ENCODE results near the gene POC1A.

POC1A gene

DNA sequence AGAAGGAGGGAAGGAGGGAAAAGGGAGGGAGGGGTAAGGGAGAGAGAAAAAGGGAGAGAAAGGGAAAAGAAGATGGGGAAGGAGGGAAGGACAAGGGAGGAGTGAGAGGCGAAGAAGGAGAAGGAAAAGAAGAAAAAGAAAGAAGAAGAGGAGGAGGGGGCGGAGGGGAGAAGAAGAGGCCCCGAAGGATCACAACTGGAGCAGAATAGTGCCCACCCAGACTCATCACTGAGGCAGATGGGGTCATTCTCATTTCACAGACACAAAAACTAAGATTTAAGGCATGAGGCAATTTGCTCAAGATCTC is 41.0 kb upstream of the POC1A start:
- no peak overlapping the region for H3K4me3 ChIP-seq (ENCODE audit: low read depth, low read length)
- H3K4me1 ChIP-seq (ENCODE audit: control insufficient read depth, insufficient read depth, low read length): peaks cover 10% of the 10 kb centered on the region
- no peak overlapping the region for H3K27ac ChIP-seq (ENCODE audit: low read depth, low read length)
- no peak overlapping the region for H3K9ac ChIP-seq (ENCODE audit: low read depth, low read length)
- H3K27me3 ChIP-seq (ENCODE audit: control insufficient read depth, insufficient read depth, low read length): no peaks in the 10 kb centered on the region
- peaks cover 13% of the 10 kb centered on the region for H3K36me3 ChIP-seq (ENCODE audit: control insufficient read depth, insufficient read depth, low read length)
- H3K9me3 ChIP-seq (ENCODE audit: control insufficient read depth, insufficient read depth, low read length): no peaks in the 10 kb centered on the region

DNA sequence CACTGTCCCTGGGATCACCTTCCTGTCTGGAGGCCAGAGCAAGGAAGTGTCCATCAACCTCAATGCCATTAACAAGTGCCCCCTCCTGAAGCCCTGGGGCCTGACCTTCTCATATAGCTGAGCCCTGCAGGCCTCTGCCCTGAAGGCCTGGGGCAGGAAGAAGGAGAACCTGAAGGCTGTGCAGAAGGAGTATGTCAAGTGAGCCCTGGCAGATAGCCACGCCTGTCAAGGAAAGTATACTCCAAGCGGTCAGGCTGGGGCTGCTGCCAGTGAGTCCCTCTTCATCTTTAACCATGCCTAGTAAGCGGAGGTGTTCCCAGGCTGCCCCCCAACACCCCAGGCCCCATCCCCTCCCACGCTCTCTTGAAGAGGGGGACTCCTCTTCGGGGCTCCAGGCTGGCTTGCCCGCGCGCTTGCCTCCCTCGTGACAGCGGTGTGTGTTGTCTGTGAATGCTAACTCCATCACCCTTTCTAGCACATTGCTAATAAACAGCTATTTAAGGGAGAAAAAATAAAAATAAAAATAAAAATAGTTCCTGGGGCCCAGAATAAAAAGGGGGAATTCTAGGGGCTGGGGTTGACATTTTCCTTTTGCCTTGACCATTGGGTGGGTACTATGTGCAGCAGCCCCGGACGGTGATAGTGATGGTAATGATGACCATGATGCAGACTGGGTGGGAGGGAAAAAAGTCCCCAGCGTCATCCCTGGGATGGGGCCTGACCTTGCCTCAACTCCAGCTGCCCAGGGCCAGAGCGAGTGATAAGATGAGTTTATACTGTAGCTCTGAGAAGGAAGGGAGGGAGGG is 40.5 kb upstream of the POC1A start:
- no peak overlapping the region for H3K27ac ChIP-seq (ENCODE audit: low read depth, low read length)
- peaks cover 7% of the 10 kb centered on the region for H3K36me3 ChIP-seq (ENCODE audit: control insufficient read depth, insufficient read depth, low read length)
- no peak overlapping the region for H3K4me3 ChIP-seq (ENCODE audit: low read depth, low read length)
- H3K9me3 ChIP-seq (ENCODE audit: control insufficient read depth, insufficient read depth, low read length): no peaks in the 10 kb centered on the region
- H3K9ac ChIP-seq (ENCODE audit: low read depth, low read length): no peak overlapping the region
- peaks cover 10% of the 10 kb centered on the region for H3K4me1 ChIP-seq (ENCODE audit: control insufficient read depth, insufficient read depth, low read length)
- H3K27me3 ChIP-seq (ENCODE audit: control insufficient read depth, insufficient read depth, low read length): no peaks in the 10 kb centered on the region

DNA sequence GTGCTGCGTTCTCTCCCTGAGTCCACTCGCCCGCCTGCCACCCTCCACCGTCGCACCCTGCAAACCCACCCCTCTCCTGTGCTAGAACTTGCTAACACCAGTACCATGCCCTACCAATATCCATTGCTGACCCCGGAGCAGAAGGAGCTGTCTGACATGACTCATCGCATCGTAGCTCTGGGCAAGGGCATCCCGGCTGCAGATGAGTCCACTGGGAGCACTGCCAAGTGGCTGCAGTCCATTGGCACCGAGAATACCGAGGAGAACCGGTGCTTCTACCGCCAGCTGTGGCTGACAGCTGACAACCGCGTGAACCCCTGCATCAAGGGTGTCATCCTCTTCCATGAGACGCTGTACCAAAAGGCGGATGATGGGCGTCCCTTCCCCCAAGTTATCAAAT is 38.8 kb upstream of the POC1A start:
- H3K27me3 ChIP-seq (ENCODE audit: control insufficient read depth, insufficient read depth, low read length): no peaks in the 10 kb centered on the region
- H3K27ac ChIP-seq (ENCODE audit: low read depth, low read length): no peak overlapping the region
- no peaks in the 10 kb centered on the region for H3K9me3 ChIP-seq (ENCODE audit: control insufficient read depth, insufficient read depth, low read length)
- no peaks in the 10 kb centered on the region for H3K36me3 ChIP-seq (ENCODE audit: control insufficient read depth, insufficient read depth, low read length)
- H3K9ac ChIP-seq (ENCODE audit: low read depth, low read length): no peak overlapping the region
- H3K4me3 ChIP-seq (ENCODE audit: low read depth, low read length): no peak overlapping the region
- peaks cover 6% of the 10 kb centered on the region for H3K4me1 ChIP-seq (ENCODE audit: control insufficient read depth, insufficient read depth, low read length)

DNA sequence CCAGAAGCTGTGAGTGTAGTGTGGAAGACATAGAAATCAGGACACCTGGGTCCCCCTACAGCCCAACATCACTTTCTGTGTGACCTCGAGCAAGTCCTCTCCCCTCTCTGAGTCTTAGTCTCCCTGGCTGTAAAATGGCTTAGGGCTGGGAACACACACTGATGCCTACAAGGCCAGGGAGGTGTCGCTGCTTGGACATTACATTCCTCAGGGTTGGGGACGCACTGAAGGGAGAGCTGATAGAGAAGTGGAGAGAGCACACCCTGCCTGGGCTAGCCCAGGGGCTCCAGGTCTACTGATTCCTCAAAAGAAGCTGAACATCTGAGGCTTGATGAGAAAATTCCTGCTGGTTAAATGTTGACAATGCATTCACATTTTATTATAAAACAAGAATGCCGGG is 37.4 kb upstream of the POC1A start:
- Histone ChIP-seq H3K36me3 (ENCODE audit: control insufficient read depth, insufficient read depth, low read length) (no peaks in the 10 kb centered on the region), H3K4me1 (ENCODE audit: control insufficient read depth, insufficient read depth, low read length) (no peaks in the 10 kb centered on the region), H3K4me3 (ENCODE audit: low read depth, low read length) (no peak overlapping the region), H3K9ac (ENCODE audit: low read depth, low read length) (no peak overlapping the region), H3K27ac (ENCODE audit: low read depth, low read length) (no peak overlapping the region), H3K27me3 (ENCODE audit: control insufficient read depth, insufficient read depth, low read length) (no peaks in the 10 kb centered on the region), H3K9me3 (ENCODE audit: control insufficient read depth, insufficient read depth, low read length) (no peaks in the 10 kb centered on the region)

DNA sequence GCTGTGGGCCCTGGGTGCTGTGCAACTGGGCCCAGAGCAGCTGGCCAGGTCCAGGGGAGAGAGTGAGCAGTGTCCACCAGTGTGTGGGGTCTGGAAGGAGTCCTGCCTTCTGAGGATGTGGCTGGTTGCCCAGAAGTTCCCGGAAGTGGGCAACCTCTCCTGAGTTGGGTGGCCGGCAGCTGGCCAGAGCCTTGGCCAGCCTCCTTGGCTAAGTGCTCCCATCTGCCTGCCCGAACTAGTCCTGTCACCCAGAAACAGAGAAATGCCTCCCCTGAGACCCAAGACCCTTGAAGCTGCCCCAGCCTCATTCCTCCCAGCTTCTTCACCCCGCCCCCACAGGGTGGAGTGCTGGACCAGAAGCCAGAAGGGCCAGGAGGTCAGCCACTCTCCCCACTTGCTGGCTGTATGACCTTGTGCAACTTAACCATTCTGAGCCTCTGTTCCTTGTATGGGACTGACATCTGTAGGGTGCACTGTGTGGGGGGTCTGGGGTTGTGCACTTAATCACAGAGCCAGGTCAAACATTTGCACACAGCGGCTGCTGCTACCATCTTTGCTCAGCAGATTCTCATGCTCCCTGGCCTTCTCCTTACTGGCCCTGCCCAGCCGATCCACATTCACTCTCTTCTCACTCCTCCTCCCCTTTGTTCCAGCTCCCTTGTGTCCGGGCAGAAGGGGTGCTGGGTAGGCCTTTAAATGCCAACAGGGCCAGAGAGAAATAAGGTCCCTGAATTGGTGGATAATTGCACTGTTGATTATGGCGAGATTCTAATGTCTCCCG is 36.3 kb upstream of the POC1A start:
- Histone ChIP-seq H3K27me3 (ENCODE audit: control insufficient read depth, insufficient read depth, low read length) (no peaks in the 10 kb centered on the region), H3K4me3 (ENCODE audit: low read depth, low read length) (no peak overlapping the region), H3K27ac (ENCODE audit: low read depth, low read length) (no peak overlapping the region), H3K36me3 (ENCODE audit: control insufficient read depth, insufficient read depth, low read length) (no peaks in the 10 kb centered on the region), H3K9me3 (ENCODE audit: control insufficient read depth, insufficient read depth, low read length) (no peaks in the 10 kb centered on the region), H3K9ac (ENCODE audit: low read depth, low read length) (no peak overlapping the region), H3K4me1 (ENCODE audit: control insufficient read depth, insufficient read depth, low read length) (no peaks in the 10 kb centered on the region)

DNA sequence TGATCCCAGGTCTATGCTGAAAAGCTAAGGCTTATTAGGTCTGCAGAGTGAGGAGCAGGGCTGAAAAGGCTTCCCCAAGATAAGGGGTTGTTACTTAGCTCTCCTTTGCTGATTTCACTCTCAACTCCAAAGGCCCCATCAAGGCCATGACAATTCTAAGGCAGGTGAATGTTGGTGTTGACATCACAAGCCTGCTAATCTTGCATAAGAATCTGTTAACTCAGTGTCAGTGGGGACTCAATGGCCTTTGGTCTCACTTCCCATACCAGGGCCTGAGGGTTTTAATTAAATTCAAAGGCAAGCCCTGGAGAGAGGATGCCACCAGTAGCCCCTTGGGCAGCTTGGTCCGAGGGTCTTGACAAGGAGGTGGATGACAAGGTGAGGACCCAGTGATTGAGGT is 34.3 kb upstream of the POC1A start:
- Histone ChIP-seq H3K27me3 (ENCODE audit: control insufficient read depth, insufficient read depth, low read length) (no peaks in the 10 kb centered on the region), H3K27ac (ENCODE audit: low read depth, low read length) (no peak overlapping the region), H3K4me1 (ENCODE audit: control insufficient read depth, insufficient read depth, low read length) (no peaks in the 10 kb centered on the region), H3K9me3 (ENCODE audit: control insufficient read depth, insufficient read depth, low read length) (no peaks in the 10 kb centered on the region), H3K9ac (ENCODE audit: low read depth, low read length) (no peak overlapping the region), H3K36me3 (ENCODE audit: control insufficient read depth, insufficient read depth, low read length) (no peaks in the 10 kb centered on the region), H3K4me3 (ENCODE audit: low read depth, low read length) (no peak overlapping the region)

DNA sequence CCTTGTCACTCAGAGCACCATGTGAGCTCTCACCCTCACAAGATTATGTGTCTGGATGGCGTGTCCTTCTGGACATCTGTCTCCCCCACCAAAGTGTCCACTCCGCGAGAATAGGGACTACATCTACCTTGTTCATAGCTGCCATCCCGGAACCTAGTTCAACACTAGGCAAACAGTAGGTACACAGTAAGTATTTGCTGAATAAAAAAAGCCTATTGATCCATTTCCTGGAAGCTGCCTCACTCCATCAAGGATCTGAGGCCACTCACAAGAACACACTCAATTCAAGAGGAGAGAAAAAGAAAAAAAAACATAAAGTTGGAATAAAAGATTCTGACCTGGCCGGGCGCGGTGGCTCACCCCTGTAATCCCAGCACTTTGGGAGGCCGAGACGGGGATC is 32.5 kb upstream of the POC1A start:
- Histone ChIP-seq H3K27me3 (ENCODE audit: control insufficient read depth, insufficient read depth, low read length) (no peaks in the 10 kb centered on the region), H3K9ac (ENCODE audit: low read depth, low read length) (no peak overlapping the region), H3K27ac (ENCODE audit: low read depth, low read length) (no peak overlapping the region), H3K36me3 (ENCODE audit: control insufficient read depth, insufficient read depth, low read length) (no peaks in the 10 kb centered on the region), H3K4me1 (ENCODE audit: control insufficient read depth, insufficient read depth, low read length) (no peaks in the 10 kb centered on the region), H3K4me3 (ENCODE audit: low read depth, low read length) (no peak overlapping the region), H3K9me3 (ENCODE audit: control insufficient read depth, insufficient read depth, low read length) (no peaks in the 10 kb centered on the region)

DNA sequence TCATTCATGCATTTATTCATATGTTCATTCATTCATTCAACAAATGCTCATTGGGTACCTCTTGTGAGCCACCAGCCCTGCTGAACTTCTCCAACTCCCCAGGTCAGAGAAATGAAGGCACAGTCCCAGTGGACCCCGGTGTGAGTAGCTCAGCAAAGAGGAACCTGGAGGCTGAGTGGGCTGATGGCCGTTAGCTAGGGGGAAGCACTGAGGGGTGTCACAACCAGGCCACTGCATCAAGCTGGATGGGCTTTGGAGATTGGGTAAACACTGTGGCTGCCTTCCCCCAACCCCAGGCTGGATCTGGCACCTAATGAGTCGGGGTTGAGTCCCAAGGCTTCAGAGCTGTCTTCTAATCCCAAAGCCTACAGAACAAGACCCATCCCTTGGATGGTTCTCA is 31.6 kb upstream of the POC1A start:
- H3K27me3 ChIP-seq (ENCODE audit: control insufficient read depth, insufficient read depth, low read length): no peaks in the 10 kb centered on the region
- no peaks in the 10 kb centered on the region for H3K9me3 ChIP-seq (ENCODE audit: control insufficient read depth, insufficient read depth, low read length)
- H3K9ac ChIP-seq (ENCODE audit: low read depth, low read length): no peak overlapping the region
- H3K4me3 ChIP-seq (ENCODE audit: low read depth, low read length): no peak overlapping the region
- H3K4me1 ChIP-seq (ENCODE audit: control insufficient read depth, insufficient read depth, low read length): no peaks in the 10 kb centered on the region
- H3K36me3 ChIP-seq (ENCODE audit: control insufficient read depth, insufficient read depth, low read length): no peaks in the 10 kb centered on the region
- no peak overlapping the region for H3K27ac ChIP-seq (ENCODE audit: low read depth, low read length)

DNA sequence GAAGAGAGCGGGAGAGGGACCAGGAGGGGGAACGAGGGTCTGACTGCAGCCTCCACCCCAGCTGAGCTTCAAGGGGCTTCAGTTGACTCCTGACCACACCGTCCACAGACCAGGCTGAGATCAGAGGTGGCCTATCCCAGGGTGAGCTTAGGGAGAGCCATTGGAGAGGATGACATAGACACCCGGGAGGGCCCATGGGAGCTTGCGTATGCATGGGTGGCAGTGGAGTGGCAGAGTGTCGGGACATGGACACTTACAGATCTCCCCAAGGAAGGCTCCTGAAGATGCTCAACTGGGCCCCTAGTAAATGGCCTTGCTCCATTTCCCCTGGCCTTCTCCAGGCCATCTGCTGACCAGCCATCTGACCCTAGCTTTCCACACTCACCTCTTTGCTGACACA is 31.1 kb upstream of the POC1A start:
- H3K9ac ChIP-seq (ENCODE audit: low read depth, low read length): no peak overlapping the region
- no peak overlapping the region for H3K27ac ChIP-seq (ENCODE audit: low read depth, low read length)
- no peak overlapping the region for H3K4me3 ChIP-seq (ENCODE audit: low read depth, low read length)
- H3K36me3 ChIP-seq (ENCODE audit: control insufficient read depth, insufficient read depth, low read length): no peaks in the 10 kb centered on the region
- no peaks in the 10 kb centered on the region for H3K9me3 ChIP-seq (ENCODE audit: control insufficient read depth, insufficient read depth, low read length)
- no peaks in the 10 kb centered on the region for H3K27me3 ChIP-seq (ENCODE audit: control insufficient read depth, insufficient read depth, low read length)
- no peaks in the 10 kb centered on the region for H3K4me1 ChIP-seq (ENCODE audit: control insufficient read depth, insufficient read depth, low read length)

DNA sequence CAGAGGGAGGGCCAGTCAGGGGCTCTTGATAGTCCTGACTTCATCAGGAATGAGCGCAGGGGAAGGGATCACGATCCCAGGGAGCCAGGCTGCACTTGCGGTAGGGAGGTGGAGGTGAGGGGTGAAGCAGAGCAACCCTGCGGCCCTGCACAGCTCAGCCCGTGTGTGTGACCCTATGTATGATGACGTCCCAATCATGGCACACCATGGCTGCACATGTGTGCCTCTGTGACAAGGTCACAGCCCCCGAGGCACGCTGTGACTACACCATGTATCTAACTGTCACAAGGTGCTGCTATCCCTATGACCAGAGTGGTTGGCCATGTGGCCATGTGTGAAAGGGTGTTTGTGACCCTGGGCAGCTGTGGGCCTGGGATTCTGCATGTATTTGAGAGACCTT is 30.5 kb upstream of the POC1A start:
- Histone ChIP-seq H3K36me3 (ENCODE audit: control insufficient read depth, insufficient read depth, low read length) (no peaks in the 10 kb centered on the region), H3K27ac (ENCODE audit: low read depth, low read length) (no peak overlapping the region), H3K4me3 (ENCODE audit: low read depth, low read length) (no peak overlapping the region), H3K9me3 (ENCODE audit: control insufficient read depth, insufficient read depth, low read length) (no peaks in the 10 kb centered on the region), H3K27me3 (ENCODE audit: control insufficient read depth, insufficient read depth, low read length) (no peaks in the 10 kb centered on the region), H3K4me1 (ENCODE audit: control insufficient read depth, insufficient read depth, low read length) (no peaks in the 10 kb centered on the region), H3K9ac (ENCODE audit: low read depth, low read length) (no peak overlapping the region)

DNA sequence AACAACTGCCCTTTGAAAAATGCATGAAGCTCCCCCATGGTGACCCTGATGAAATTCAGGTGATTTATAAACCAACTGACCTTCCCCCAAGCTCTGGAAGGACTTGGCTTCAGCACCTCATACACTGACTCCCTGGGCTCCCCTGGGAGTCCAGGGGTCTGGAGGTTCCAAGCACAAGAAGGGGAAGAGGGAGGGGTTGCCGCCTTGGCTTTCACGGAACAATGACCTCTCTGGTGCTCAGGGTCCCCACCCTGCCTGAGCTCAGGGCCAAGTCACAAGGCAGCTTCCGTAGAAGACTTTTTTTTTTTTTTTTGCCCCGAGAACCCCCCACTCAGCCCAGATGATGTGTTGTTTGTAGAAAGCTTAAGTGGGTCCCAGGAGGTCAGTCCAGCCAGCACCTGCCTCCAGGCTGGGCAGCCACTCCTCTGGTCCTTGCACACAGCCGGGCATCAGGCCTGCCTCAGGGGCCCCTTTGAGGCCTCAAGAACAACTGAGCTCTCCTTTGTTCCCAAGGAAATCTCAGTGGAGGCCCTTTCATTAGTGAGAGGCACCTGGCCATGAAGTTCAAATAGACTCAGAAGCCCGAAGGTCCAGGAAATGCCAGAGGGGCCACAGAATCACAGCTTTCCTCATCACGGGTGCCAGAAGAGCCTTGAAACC is 29.7 kb upstream of the POC1A start:
- Histone ChIP-seq H3K36me3 (ENCODE audit: control insufficient read depth, insufficient read depth, low read length) (no peaks in the 10 kb centered on the region), H3K9ac (ENCODE audit: low read depth, low read length) (no peak overlapping the region), H3K27me3 (ENCODE audit: control insufficient read depth, insufficient read depth, low read length) (no peaks in the 10 kb centered on the region), H3K4me1 (ENCODE audit: control insufficient read depth, insufficient read depth, low read length) (no peaks in the 10 kb centered on the region), H3K4me3 (ENCODE audit: low read depth, low read length) (no peak overlapping the region), H3K27ac (ENCODE audit: low read depth, low read length) (no peak overlapping the region), H3K9me3 (ENCODE audit: control insufficient read depth, insufficient read depth, low read length) (no peaks in the 10 kb centered on the region)
